HG02970 (cell line): ENCODE measurements around the gene CA12.

ENCODE experiments used
- ATAC-seq: cut with Tn5 transposase; IDR thresholded peaks from one replicate; pipeline ENCODE4 v1.9.1; 2021; ENCODE audit warnings: mild to moderate bottlenecking, moderate library complexity, moderate number of reproducible peaks; ENCODE audit not compliant: unreplicated experiment, low FRiP score

The CA12 gene

GRCh38 chr15:63379492-63380150, 2.0 kb downstream of the CA12 start:
- no peak for ATAC-seq

DNA sequence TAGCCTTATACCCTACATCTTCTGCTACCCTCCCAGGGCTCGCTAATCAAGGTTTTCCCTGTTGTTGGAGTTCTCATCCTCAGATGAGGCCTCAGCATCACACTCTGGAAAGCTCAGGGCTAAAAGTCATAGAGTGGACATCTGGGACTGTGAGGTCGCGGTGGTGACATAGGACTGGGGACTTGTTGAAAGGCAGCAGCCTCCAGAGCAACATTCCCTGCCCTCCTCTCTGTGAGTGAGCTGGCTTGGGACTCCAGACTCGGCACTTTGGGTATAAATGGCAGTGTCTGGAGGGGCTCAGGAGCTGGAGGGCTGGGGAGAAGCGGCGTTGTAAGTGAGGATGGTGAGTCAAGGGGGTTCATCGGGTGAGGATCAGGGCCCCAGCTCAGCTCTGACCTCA, 2.7 kb downstream of the CA12 start:
- no peak for ATAC-seq

GRCh38 chr15:63374686-63375520, 6.7 kb downstream of the CA12 start:
- no peak for ATAC-seq

- no peak for ATAC-seq
These were observed 7.6 kb downstream of the CA12 start for GRCh38 chr15:63373866-63374548.

DNA sequence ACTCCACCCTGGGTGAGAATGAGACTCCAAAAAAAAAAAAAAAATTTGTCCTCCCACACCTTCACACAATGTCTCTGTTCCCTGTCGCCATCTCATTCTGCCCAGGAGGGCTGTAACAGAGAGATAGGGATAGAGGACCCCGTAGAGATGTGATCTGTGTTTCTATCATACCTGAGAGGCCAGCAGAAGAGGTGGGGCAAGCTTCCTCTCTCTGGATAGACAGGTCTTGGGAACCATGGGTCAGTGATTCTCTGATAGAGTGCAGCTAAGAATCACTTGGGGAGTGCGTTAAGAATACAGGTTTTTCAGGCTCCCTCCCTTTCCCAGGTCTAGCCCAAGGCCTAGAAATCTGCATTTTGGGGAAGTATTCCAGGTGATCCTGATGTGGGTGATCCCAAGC, 8.3 kb downstream of the CA12 start:
- ATAC-seq = no peak

GRCh38 chr15:63372753-63373152, 8.9 kb downstream of the CA12 start:
- ATAC-seq = no peak

DNA sequence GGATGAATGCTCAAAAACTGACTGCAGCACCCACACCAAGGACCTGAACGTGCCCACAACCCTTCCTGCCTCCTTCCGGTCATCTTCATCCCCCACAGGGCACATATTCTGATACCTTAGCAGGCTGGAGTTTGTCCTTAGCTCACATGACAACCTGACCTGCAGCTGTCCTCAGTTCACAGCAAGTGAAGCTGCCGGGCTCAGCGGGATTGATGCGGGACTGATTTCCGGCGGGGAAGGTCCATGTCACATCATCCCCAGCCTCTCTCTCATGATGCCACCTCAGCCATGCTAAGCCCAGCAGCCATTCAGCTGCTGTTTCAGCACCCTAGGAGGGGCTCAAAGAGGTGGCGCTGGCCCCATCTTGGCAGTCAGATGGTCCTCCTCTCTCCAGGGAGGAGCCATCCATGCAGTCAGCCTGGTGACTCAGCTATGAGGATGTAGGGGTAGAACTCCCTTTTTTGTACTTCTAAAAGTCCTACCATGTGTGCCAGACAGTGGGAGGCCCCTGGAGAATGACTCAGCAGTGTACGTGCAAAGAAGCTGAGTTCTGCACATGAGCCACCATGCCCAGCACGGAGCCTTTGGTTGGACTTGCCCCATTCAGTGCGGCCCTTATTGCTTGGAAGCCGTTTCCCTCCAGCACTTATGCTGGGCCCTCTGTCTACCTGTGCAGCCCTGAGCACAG, 9.5 kb downstream of the CA12 start:
- no peak for ATAC-seq

- ATAC-seq = no peak
These were observed 10.2 kb downstream of the CA12 start for GRCh38 chr15:63371297-63371918.

GRCh38 chr15:63370764-63371163, 10.9 kb downstream of the CA12 start:
- no peak for ATAC-seq

DNA sequence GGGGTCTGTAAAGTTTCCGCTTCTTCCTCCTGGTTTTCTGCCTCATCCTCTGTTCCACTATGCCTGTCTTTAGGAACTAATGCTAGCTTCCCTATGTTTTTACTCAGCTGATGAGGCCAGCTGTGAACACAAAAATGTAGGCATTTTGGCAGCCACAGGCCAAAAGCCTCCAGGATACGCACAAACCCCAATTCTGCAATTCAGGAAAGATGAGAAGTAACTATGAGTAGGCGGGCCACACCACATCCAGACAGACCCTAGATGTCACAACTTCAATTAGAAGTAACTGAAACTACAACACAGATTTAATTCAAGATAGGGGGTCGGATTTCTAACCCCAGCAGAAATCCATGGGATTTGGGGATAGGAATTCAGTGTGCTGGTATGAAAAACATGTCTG, 11.9 kb downstream of the CA12 start:
- ATAC-seq = no peak

DNA sequence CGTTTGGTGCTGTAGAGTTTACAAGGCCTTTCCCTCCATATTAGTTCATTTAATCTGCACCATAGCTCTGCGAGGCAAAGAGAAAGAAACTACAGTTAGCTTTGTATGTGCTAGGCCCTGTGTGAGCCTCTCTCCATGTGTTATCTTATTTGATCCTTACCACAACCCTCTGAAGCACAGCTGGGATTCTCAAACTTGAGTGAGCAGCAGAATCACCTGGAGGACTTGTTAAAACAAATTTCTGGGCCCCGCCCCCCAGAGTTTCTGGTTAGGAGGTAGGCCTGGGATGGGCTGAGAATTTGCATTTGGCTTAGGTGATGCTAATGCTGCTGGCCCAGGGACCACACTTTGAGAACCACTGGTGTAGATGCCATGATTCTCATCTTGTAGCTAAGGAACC, 12.3 kb downstream of the CA12 start:
- ATAC-seq = no peak

DNA sequence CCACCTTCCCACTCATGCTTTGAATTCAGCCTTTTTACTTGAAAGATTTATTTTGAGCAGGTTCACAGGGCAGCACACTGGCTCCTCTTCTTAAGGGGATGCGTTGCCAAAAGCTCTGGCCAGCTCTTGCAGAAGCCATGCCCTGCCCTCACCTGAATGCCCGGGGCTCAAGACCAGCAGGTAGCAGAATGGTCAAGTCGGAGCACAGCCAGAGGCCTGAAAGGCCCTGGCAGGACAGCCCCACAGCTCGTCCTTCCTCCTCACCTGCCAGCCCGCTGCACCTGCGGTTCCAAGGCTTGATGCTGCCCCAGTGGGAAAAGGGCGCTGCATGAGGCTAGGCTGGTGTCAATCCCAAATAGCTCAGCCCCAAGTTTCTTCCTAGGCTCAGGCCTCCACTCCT, 13.1 kb downstream of the CA12 start:
- no peak for ATAC-seq

DNA sequence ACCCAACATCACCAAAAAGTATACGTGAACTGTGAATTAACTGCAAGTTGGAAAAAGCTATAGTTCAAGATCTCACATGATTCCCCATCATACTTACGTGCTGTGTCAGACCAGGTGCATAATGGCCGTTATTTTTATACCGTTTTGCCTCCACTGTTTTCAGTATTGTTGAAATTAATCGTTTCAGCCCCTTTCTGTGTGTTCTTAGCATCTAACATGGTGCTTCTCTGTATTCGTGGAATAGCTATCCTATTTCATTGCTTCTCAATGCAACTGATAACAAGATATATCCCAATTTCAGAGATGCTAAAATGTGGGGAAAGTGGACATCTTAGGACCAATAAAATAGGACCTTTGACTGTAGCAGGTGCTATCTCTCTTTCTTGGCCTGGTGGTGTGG, 13.7 kb downstream of the CA12 start:
- no peak for ATAC-seq

DNA sequence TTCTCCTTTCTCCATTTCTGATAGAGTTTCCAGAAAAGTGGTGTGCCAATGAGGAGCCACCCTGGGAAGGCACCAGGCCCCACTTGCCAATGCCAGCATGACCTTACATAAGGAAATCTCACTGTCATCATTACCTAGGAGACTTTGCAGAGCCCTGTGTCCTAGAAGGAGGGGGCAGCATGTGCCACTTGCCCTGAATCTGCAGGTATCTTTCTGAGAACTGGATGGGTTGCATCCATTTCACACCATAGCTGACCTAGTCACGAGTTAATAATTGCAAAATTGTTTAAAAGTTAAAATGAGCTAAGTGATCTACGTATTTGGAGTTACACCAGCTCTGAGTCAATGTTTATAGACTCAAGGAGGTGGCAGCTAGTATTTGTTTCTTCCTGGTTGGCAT, 14.3 kb downstream of the CA12 start:
- ATAC-seq = no peak

- no peak for ATAC-seq
These were observed 15.2 kb downstream of the CA12 start for GRCh38 chr15:63366451-63366850.

DNA sequence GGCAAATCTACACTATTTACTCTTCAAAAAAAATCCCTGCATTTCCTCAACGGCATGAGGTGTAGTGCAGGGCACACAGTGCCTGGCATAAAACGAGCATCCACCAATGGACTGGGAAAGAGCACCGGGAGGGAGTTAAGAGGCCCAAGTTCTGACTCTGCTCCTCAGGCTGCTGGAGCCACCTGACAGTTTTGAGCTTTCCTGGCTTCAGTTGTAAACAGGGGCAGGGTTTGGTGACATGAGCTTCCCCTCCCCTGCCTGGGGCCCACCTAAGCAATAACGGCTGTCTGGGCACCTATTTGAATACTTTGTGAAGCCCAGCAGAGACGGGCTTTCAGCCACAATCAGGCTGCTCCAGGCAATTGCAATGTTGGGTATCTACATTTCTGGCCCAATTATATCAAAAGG, 16.4 kb downstream of the CA12 start:
- no peak for ATAC-seq

DNA sequence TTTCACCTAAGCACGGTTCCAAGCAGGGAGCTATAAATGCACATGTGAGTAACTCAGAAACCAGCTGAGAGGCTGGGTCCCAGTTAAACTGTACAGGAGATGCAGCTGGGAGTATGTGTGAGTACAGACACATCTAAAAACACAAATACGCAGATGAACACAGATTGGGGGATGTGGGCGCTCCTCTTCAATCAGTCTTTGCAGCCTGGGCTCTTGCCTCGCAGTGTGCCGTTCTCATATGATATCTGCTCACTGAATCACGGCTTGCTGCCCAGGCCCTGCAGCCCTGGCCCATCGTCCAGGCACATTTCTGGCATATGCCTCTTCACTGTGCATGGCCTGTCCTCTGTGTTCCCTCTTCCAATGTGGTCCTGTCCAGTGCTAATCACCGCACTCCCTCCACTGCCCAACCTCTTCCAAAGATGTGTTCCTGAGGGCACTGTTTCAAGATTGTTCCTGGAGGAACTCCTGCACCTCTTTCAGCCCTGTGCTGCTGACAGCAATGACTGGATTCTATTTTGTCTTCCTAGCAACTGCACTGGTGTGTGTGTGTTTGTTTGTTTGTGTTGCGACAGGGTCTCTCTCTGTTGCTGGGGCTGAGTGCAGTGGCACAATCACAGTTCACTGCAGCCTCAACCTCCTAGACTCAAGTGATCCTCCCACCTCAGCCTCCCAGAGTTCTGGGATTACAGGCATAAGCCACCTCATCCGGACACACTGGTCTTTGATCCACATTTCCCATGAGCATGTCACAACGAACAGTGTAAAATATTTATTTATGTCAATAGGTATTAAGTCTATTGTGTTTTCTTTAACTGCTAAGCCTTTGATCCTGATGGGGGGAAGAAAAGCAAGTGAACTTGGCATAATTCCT, 17.0 kb downstream of the CA12 start:
- no peak for ATAC-seq

DNA sequence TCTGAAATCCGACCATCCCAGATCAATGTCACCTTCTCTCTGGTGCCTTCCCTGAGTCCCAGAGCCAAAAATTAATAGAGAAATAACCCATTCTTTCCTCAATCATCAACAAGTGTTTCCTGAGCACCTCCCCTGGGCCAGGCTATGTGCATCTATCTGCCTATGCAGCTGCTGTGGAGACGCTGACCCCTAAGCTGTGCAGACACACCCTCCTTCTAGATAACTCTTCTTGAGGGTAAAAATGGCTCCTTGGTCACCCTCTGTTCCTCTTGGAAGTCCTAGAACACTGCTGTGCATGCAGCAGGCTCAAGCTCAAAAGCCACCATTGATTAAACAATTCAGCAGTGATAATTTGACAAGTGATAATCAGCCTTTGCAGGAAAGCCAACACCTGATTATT, 18.4 kb downstream of the CA12 start:
- no peak for ATAC-seq

GRCh38 chr15:63362885-63363284, 18.8 kb downstream of the CA12 start:
- no peak for ATAC-seq

DNA sequence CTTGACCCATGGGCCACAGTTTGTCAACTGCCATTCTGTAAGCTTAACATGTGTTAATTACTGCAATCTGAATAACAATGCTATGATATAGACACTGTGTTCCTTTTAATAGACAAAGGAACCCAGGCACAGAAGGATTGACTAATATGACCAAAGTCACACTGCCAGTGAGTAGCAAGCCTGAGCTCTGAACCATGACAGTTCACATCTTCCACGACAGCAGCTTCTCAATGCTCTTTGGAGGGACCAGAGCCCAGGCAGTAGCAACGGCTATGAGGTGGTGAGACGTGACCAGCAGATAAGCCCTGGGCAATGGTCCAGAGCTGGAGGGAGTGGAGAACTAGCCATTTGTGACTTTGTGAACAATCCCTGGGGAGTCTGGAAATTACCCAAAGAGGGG, 19.4 kb downstream of the CA12 start:
- ATAC-seq = no peak
